22Rv1 (cell line): ENCODE data around the gene USP40.

Experiments used
- H3K27ac ChIP-seq: fragments of 450-650 bp; 2 replicates; pipeline ENCODE4 v1.5.1; 2017
- ZFX ChIP-seq: fragments of 450-650 bp; IDR thresholded peaks from 2 replicates; pipeline ENCODE4 v1.6.1; 2017; ENCODE audit warnings: antibody characterized with exemption, borderline replicate concordance
- TF ChIP-seq, protein P1 (sequence below): fragments of 450-650 bp; IDR thresholded peaks from 2 replicates; pipeline ENCODE4 v1.5.1; 2017; ENCODE audit warnings: mild to moderate bottlenecking

Gene USP40

DNA sequence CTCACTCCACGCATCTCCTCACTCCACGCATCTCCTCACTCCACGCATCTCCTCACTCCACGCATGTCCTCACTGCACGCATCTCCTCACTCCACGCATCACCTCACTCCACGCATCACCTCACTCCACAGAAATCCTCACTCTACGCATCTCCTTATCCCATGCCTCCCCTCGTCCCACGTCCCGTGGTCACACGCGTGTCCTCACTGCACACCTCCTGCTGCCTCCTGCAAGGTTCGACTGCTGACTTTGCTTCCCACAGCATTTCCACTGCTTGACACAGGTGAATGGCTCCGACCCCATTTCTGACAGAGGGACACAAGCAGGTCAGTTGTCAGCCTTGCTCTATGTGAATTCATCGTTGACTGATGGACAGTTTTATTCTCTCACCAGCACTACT lies 103.0 kb downstream of the USP40 start:
- TF ChIP-seq ZFX = no peak
- TF ChIP-seq, protein P1, sequence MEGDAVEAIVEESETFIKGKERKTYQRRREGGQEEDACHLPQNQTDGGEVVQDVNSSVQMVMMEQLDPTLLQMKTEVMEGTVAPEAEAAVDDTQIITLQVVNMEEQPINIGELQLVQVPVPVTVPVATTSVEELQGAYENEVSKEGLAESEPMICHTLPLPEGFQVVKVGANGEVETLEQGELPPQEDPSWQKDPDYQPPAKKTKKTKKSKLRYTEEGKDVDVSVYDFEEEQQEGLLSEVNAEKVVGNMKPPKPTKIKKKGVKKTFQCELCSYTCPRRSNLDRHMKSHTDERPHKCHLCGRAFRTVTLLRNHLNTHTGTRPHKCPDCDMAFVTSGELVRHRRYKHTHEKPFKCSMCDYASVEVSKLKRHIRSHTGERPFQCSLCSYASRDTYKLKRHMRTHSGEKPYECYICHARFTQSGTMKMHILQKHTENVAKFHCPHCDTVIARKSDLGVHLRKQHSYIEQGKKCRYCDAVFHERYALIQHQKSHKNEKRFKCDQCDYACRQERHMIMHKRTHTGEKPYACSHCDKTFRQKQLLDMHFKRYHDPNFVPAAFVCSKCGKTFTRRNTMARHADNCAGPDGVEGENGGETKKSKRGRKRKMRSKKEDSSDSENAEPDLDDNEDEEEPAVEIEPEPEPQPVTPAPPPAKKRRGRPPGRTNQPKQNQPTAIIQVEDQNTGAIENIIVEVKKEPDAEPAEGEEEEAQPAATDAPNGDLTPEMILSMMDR = no peak
- H3K27ac ChIP-seq = no peak overlapping the region

DNA sequence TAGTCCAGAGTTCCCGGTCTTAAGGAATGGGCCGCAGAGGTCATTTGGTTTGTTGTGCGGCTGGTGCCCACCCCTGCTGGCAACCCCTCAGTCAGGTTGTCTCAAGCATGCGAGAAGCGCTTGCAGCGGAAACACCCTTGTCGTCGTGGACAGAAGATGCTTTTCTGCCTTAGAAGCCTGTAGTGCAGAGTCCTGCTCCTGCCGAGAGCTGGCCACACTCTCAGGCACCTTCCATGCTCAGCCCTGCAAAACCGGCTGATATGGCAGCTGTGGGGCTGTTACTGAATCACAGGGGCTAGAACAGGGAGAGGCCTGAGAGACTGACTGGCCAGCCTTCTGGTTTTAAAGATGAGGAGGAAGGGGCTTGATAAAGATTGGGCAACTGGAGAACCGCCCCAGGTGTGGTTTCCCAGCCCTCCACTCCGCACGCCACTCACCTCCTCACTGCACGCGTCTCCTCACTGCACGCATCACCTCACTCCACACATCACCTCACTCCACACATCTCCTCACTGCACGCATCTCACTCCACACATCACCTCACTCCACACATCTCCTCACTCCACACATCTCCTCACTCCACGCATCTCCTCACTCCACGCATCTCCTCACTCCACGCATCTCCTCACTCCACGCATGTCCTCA lies 103.6 kb downstream of the USP40 start:
- no peak overlapping the region for H3K27ac ChIP-seq
- TF ChIP-seq ZFX = no peak
- TF ChIP-seq, protein P1 = no peak

DNA sequence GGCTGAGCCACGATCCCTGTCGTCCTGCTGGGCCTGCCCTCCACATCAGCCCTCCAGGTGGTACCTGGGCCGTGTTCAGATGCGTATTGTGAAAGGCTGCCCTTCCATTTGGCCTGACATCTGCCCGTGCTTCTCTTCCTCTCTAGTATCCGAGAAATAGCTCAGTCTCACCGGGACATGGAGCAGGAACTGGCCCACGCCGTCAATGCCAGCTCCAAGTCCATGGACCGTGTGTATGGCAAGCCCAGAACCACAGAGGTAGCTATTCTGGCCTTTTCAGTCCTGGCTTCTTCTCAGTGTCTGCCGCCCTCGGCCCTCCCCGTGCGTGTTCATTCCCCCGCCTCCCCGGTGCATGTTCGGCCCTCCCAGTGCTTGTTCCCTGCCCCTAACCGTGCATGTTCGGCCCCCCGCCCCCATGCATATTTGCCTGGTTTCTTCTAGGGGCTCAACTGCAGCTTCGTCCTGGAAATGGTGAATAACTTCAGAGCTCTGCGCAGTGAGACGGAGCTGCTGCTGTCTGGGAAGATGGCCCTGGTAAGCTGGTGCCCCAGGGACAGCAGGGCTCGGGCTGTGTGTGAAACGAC lies 104.3 kb downstream of the USP40 start:
- H3K27ac ChIP-seq = no peak overlapping the region
- TF ChIP-seq, protein P1 = no peak
- no peak for TF ChIP-seq ZFX

DNA sequence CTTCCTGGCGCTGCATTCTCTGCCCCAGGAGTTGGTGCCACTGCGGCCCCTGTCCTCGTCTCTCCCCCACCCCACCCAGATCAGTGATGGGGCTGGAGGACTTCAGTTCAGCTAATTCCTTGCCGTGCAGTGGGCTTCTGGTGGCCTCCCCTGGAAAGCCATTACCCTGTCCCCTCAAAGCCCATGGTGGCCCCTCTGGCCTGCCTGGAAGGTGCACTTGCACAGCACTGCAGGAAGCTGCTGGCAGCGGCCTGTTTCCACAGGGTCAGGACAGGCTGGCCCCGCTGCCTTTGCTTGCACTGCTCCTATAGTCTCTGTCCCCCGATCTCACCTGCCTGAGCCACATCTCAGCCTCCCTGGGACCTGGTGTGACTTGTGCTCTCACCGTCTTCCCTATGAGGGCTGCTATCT lies 105.1 kb downstream of the USP40 start:
- TF ChIP-seq ZFX = no peak
- TF ChIP-seq, protein P1 = no peak

DNA sequence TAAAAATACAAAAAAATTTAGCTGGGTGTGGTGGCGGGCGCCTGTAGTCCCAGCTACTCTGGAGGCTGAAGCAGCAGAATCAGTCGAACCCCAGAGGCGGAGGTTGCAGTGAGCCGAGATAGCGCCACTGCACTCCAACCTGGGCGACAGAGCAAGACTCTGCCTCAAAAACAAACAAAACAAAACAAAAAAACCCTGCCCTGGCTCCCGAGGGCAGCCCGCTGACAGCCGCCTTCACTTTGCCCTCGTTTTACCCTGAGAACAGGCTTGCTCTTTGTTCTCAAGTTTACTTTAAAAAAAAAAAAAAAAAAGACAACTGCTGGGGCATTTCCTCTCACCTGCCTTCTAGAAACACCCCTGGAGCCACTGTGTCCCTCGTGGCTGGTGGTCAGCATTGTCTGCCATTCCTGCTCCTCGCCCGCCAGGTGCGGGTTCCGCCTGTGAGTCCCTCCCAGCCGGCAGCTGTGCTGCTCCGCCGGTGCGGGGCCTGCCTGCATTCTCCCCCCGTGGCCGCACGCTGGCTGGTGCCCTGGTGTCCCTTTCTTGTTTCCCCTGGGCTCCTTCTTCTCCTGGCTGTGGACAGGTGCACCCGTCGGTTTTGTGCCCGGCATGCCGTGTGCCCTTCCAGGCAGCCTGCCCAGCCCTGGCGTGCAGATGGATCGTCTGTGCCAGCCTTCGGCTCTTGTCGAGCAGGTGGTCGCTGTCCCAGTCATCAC lies 105.7 kb downstream of the USP40 start:
- H3K27ac ChIP-seq = no peak overlapping the region
- TF ChIP-seq ZFX = no peak
- TF ChIP-seq, protein P1 = no peak

More for the DNA sequence above, 105.1 kb downstream of the USP40 start:
- no peak overlapping the region for H3K27ac ChIP-seq

DNA sequence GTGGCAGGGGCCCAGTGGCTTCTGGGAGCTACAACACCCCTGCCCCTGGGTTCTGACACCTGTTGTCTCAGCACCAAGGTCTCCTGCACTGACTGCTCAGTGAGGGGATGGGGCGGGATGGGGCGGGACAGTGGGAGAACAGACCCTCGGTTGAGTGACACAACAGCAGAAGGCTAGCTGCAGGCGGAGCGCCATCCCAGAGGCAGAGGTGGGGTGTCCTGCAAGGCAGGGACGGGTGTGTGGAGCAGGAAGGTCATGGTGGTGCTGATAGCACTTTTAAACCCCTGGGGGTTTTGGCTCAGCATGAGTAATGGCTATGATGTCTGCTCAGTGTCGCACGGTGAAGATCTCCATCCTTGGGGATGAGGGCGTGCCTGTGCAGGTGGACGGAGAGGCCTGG lies 107.2 kb downstream of the USP40 start:
- no peak overlapping the region for H3K27ac ChIP-seq
- TF ChIP-seq ZFX = no peak
- TF ChIP-seq, protein P1 = no peak

DNA sequence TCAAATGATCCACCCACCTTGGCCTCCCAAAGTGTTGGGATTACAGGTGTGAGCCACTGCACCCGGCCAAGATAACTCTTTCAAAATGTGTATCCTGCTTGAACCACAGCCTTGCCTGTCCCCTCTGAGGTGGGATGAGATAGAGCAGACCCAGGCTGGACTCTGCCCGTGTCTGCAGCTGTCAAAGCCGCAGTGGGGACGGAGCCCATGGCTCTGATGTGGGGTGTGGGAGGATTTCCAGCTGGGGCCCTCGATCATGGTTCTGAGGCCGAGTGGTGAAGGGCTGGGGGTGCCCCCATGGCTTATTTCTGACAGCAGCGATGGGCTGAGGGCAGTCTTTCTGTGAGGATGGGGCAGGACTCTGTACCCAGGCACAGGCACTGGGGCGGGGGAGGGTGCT lies 107.8 kb downstream of the USP40 start:
- TF ChIP-seq, protein P1 = no peak
- no peak for TF ChIP-seq ZFX
- H3K27ac ChIP-seq = no peak overlapping the region
